ENCODE results near the gene POLR2L. TPM values are rescaled to one million over a fixed set of nuclear protein-coding genes. Genes with fewer than 3 reads are reported as not detected.

POLR2L gene
- total and polyA plus RNA-seq, 2 donors: 92.1 to 92.3 TPM

GRCh38 chr11:827146-827896 lies 15.0 kb downstream of the POLR2L start:
- Histone ChIP-seq H3K9me3 (ENCODE audit: control insufficient read depth in 2 of 2, insufficient read depth in 1 of 2, low read length in 1 of 2) (peaks cover 6 to 34% of the 10 kb centered on the region in 2 donors), H3K4me3 (ENCODE audit: low read length in 2 of 2) (peak overlapping the region in 1 of 2 donors; percentile 44), H3K27ac (ENCODE audit: low read depth in 1 of 2, low read length in 1 of 2) (no peak overlapping the region), H3K4me1 (ENCODE audit: control insufficient read depth in 2 of 2, insufficient read depth in 2 of 2, low read length in 2 of 2) (peaks cover 11 to 74% of the 10 kb centered on the region in 2 donors), H3K36me3 (ENCODE audit: control insufficient read depth in 2 of 2, insufficient read depth in 2 of 2, low read length in 1 of 2) (peaks cover 17 to 27% of the 10 kb centered on the region in 2 donors), H3K27me3 (ENCODE audit: control insufficient read depth in 2 of 2, insufficient read depth in 1 of 2, low read length in 1 of 2) (peaks cover 62 to 73% of the 10 kb centered on the region in 2 donors)
- DNase-seq (ENCODE audit: low read depth in 6 of 9, low spot score in 9 of 9): no peak
- 8% methylated on average over 66 of the region's 66 CpGs for WGBS

GRCh38 chr11:826836-827145 lies 15.5 kb downstream of the POLR2L start:
- WGBS: 1% methylated on average over 22 of the region's 22 CpGs
- Histone ChIP-seq H3K27me3 (ENCODE audit: control insufficient read depth in 2 of 2, insufficient read depth in 1 of 2, low read length in 1 of 2) (peaks cover 57 to 68% of the 10 kb centered on the region in 2 donors), H3K4me1 (ENCODE audit: control insufficient read depth in 2 of 2, insufficient read depth in 2 of 2, low read length in 2 of 2) (peaks cover 11 to 70% of the 10 kb centered on the region in 2 donors), H3K9me3 (ENCODE audit: control insufficient read depth in 2 of 2, insufficient read depth in 1 of 2, low read length in 1 of 2) (peaks cover 6 to 29% of the 10 kb centered on the region in 2 donors), H3K4me3 (ENCODE audit: low read length in 2 of 2) (peak overlapping the region in 1 of 2 donors; percentile 44), H3K36me3 (ENCODE audit: control insufficient read depth in 2 of 2, insufficient read depth in 2 of 2, low read length in 1 of 2) (peaks cover 18 to 32% of the 10 kb centered on the region in 2 donors), H3K27ac (ENCODE audit: low read depth in 1 of 2, low read length in 1 of 2) (no peak overlapping the region)
- DNase-seq (ENCODE audit: low read depth in 6 of 9, low spot score in 9 of 9): no peak

GRCh38 chr11:826227-826621 lies 16.1 kb downstream of the POLR2L start:
- Histone ChIP-seq H3K9me3 (ENCODE audit: control insufficient read depth in 2 of 2, insufficient read depth in 1 of 2, low read length in 1 of 2) (peaks cover 5 to 23% of the 10 kb centered on the region in 2 donors), H3K27ac (ENCODE audit: low read depth in 1 of 2, low read length in 1 of 2) (no peak overlapping the region), H3K4me1 (ENCODE audit: control insufficient read depth in 2 of 2, insufficient read depth in 2 of 2, low read length in 2 of 2) (peaks cover 7 to 69% of the 10 kb centered on the region in 2 donors), H3K36me3 (ENCODE audit: control insufficient read depth in 2 of 2, insufficient read depth in 2 of 2, low read length in 1 of 2) (peaks cover 18 to 37% of the 10 kb centered on the region in 2 donors), H3K4me3 (ENCODE audit: low read length in 2 of 2) (no peak overlapping the region), H3K27me3 (ENCODE audit: control insufficient read depth in 2 of 2, insufficient read depth in 1 of 2, low read length in 1 of 2) (peaks cover 51 to 62% of the 10 kb centered on the region in 2 donors)
- WGBS: 92% methylated on average over 9 of the region's 9 CpGs
- no peak for DNase-seq (ENCODE audit: low read depth in 6 of 9, low spot score in 9 of 9)

- H3K27ac ChIP-seq (ENCODE audit: low read depth in 1 of 2, low read length in 1 of 2): no peak overlapping the region
- peaks cover 3 to 18% of the 10 kb centered on the region in 2 donors for H3K9me3 ChIP-seq (ENCODE audit: control insufficient read depth in 2 of 2, insufficient read depth in 1 of 2, low read length in 1 of 2)
- DNase-seq (ENCODE audit: low read depth in 6 of 9, low spot score in 9 of 9): no peak
- peaks cover 10 to 69% of the 10 kb centered on the region in 2 donors for H3K4me1 ChIP-seq (ENCODE audit: control insufficient read depth in 2 of 2, insufficient read depth in 2 of 2, low read length in 2 of 2)
- peaks cover 18 to 40% of the 10 kb centered on the region in 2 donors for H3K36me3 ChIP-seq (ENCODE audit: control insufficient read depth in 2 of 2, insufficient read depth in 2 of 2, low read length in 1 of 2)
- peaks cover 45 to 56% of the 10 kb centered on the region in 2 donors for H3K27me3 ChIP-seq (ENCODE audit: control insufficient read depth in 2 of 2, insufficient read depth in 1 of 2, low read length in 1 of 2)
- H3K4me3 ChIP-seq (ENCODE audit: low read length in 2 of 2): no peak overlapping the region
- WGBS: 97% methylated on average over 12 of the region's 12 CpGs
Measured at GRCh38 chr11:825366-826226, 16.7 kb downstream of the POLR2L start.

- H3K27ac ChIP-seq (ENCODE audit: low read depth in 1 of 2, low read length in 1 of 2): no peak overlapping the region
- peaks cover 38 to 50% of the 10 kb centered on the region in 2 donors for H3K27me3 ChIP-seq (ENCODE audit: control insufficient read depth in 2 of 2, insufficient read depth in 1 of 2, low read length in 1 of 2)
- peaks cover 16 to 69% of the 10 kb centered on the region in 2 donors for H3K4me1 ChIP-seq (ENCODE audit: control insufficient read depth in 2 of 2, insufficient read depth in 2 of 2, low read length in 2 of 2)
- H3K36me3 ChIP-seq (ENCODE audit: control insufficient read depth in 2 of 2, insufficient read depth in 2 of 2, low read length in 1 of 2): peaks cover 18 to 41% of the 10 kb centered on the region in 2 donors
- H3K9me3 ChIP-seq (ENCODE audit: control insufficient read depth in 2 of 2, insufficient read depth in 1 of 2, low read length in 1 of 2): peaks cover under 1 to 13% of the 10 kb centered on the region in 2 donors
- no peak overlapping the region for H3K4me3 ChIP-seq (ENCODE audit: low read length in 2 of 2)
- no peak for DNase-seq (ENCODE audit: low read depth in 6 of 9, low spot score in 9 of 9)
- 67% methylated on average over 11 of the region's 11 CpGs for WGBS
Measured at GRCh38 chr11:824942-825341, 17.4 kb downstream of the POLR2L start.

- Histone ChIP-seq H3K36me3 (ENCODE audit: control insufficient read depth in 2 of 2, insufficient read depth in 2 of 2, low read length in 1 of 2) (peaks cover 18 to 41% of the 10 kb centered on the region in 2 donors), H3K27ac (ENCODE audit: low read depth in 1 of 2, low read length in 1 of 2) (no peak overlapping the region), H3K4me3 (ENCODE audit: low read length in 2 of 2) (no peak overlapping the region), H3K9me3 (ENCODE audit: control insufficient read depth in 2 of 2, insufficient read depth in 1 of 2, low read length in 1 of 2) (peaks cover 0 to 7% of the 10 kb centered on the region in 2 donors), H3K27me3 (ENCODE audit: control insufficient read depth in 2 of 2, insufficient read depth in 1 of 2, low read length in 1 of 2) (peaks cover 33 to 44% of the 10 kb centered on the region in 2 donors), H3K4me1 (ENCODE audit: control insufficient read depth in 2 of 2, insufficient read depth in 2 of 2, low read length in 2 of 2) (peaks cover 16 to 63% of the 10 kb centered on the region in 2 donors)
- no peak for DNase-seq (ENCODE audit: low read depth in 6 of 9, low spot score in 9 of 9)
- WGBS: 97% methylated on average over 59 of the region's 59 CpGs
Measured at GRCh38 chr11:824292-824880, 17.9 kb downstream of the POLR2L start.

GRCh38 chr11:823441-824291 lies 18.7 kb downstream of the POLR2L start:
- Histone ChIP-seq H3K9me3 (ENCODE audit: control insufficient read depth in 2 of 2, insufficient read depth in 1 of 2, low read length in 1 of 2) (peaks cover 0 to under 1% of the 10 kb centered on the region in 2 donors), H3K36me3 (ENCODE audit: control insufficient read depth in 2 of 2, insufficient read depth in 2 of 2, low read length in 1 of 2) (peaks cover 18 to 41% of the 10 kb centered on the region in 2 donors), H3K4me1 (ENCODE audit: control insufficient read depth in 2 of 2, insufficient read depth in 2 of 2, low read length in 2 of 2) (peaks cover 16 to 62% of the 10 kb centered on the region in 2 donors), H3K4me3 (ENCODE audit: low read length in 2 of 2) (no peak overlapping the region), H3K27ac (ENCODE audit: low read depth in 1 of 2, low read length in 1 of 2) (no peak overlapping the region), H3K27me3 (ENCODE audit: control insufficient read depth in 2 of 2, insufficient read depth in 1 of 2, low read length in 1 of 2) (peaks cover 25 to 37% of the 10 kb centered on the region in 2 donors)
- no peak for DNase-seq (ENCODE audit: low read depth in 6 of 9, low spot score in 9 of 9)
- 97% methylated on average over 53 of the region's 53 CpGs for WGBS

- DNase-seq (ENCODE audit: low read depth in 6 of 9, low spot score in 9 of 9): no peak
- H3K4me3 ChIP-seq (ENCODE audit: low read length in 2 of 2): no peak overlapping the region
- H3K4me1 ChIP-seq (ENCODE audit: control insufficient read depth in 2 of 2, insufficient read depth in 2 of 2, low read length in 2 of 2): peaks cover 12 to 47% of the 10 kb centered on the region in 2 donors
- H3K27me3 ChIP-seq (ENCODE audit: control insufficient read depth in 2 of 2, insufficient read depth in 1 of 2, low read length in 1 of 2): peaks cover 7 to 18% of the 10 kb centered on the region in 2 donors
- no peaks in the 10 kb centered on the region for H3K9me3 ChIP-seq (ENCODE audit: control insufficient read depth in 2 of 2, insufficient read depth in 1 of 2, low read length in 1 of 2)
- 82% methylated on average over 22 of the region's 22 CpGs for WGBS
- H3K27ac ChIP-seq (ENCODE audit: low read depth in 1 of 2, low read length in 1 of 2): no peak overlapping the region
- H3K36me3 ChIP-seq (ENCODE audit: control insufficient read depth in 2 of 2, insufficient read depth in 2 of 2, low read length in 1 of 2): peaks cover 18 to 41% of the 10 kb centered on the region in 2 donors
Measured at GRCh38 chr11:821512-822371, 20.6 kb downstream of the POLR2L start.

Measured in thymus (tissue), 11 donors.